Mammary epithelial cell (primary cell): ENCODE results near the gene FERMT2.

Source experiments
- CTCF ChIP-seq, 2 donors: IDR thresholded peaks in 1 of 2; conservative IDR thresholded peaks in 1 of 2; 2 replicates each; pipeline ENCODE4 v1.5.1; 2011 to 2012; ENCODE audit warnings: inconsistent platforms in 2 of 2, low read length in 2 of 2, mild to moderate bottlenecking in 2 of 2, control low read depth in 1 of 2, low read depth in 1 of 2; ENCODE audit not compliant: insufficient read depth in 1 of 2; ENCODE audit errors: extremely low read depth in 1 of 2
- EZH2 ChIP-seq: IDR thresholded peaks from 2 replicates; pipeline ENCODE4 v1.6.1; 2012; ENCODE audit warnings: low read length, inconsistent platforms, borderline replicate concordance

- TF ChIP-seq CTCF (conservative IDR thresholded peaks at IDR 0.05 in 1 of 2, IDR thresholded peaks at IDR 0.05 in 1 of 2; ENCODE audit: extremely low read depth in 1 of 2, insufficient read depth in 1 of 2, low read depth in 1 of 2, low read length in 2 of 2) (no peak), EZH2 (no peak)
Observed at GRCh38 chr14:52949249-52949648, 1.6 kb downstream of the FERMT2 start.
